GM21737 (cell line): Measurements from ENCODE around the gene GARNL3.

Experiments used
- ATAC-seq: cut with Tn5 transposase; IDR thresholded peaks from one replicate; pipeline ENCODE4 v1.9.1; 2021; ENCODE audit warnings: mild to moderate bottlenecking, moderate library complexity; ENCODE audit not compliant: unreplicated experiment

The GARNL3 gene

GRCh38 chr9:127426756-127427155, 162.2 kb downstream of the GARNL3 start:
- ATAC-seq: no peak

- ATAC-seq: no peak
Observed at GRCh38 chr9:127428348-127428747, 163.8 kb downstream of the GARNL3 start.

GRCh38 chr9:127430415-127430814, 165.8 kb downstream of the GARNL3 start:
- no peak for ATAC-seq

GRCh38 chr9:127437497-127438264, 173.1 kb downstream of the GARNL3 start:
- ATAC-seq: no peak

- no peak for ATAC-seq
Observed at GRCh38 chr9:127438394-127438793, 173.8 kb downstream of the GARNL3 start.
